Brain pericyte (primary cell): ENCODE results near the gene ALK.

Experiments
- DNase-seq: peaks from one replicate; pipeline ENCODE4 v3.0.0-alpha.2; 2012; ENCODE audit warnings: low read depth, low spot score

Gene ALK

GRCh38 chr2:29796446-29796845 is 124.9 kb downstream of the ALK start:
- DNase-seq, result no peak

DNA sequence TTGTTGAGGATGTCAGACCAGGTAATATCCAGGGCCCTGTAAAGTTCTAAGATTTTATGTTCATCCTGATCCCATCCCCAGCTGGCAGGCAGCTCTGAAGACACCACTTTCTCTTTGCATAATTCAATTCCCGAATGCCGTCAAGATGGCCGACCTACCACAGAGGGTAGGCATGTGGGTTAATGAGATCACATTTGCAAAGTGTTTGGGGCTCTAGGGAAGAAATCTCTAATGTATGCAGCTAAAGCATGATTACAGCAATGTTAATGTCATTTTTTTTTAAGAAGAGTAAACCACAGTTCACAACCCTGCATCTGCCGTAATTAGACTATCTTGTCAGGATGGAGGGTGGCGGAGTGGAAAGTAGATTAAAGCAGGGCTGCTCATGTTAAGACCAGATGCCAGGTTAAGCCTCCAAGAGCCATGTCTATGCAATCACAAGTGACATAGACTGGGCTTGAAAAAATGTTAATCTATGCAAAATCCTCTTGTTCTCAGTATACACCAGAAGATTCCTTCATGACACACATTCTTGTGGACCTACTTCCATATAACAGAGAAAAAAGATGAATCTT is 131.4 kb downstream of the ALK start:
- DNase-seq, result no peak

- no peak for DNase-seq
Measured at GRCh38 chr2:29787473-29788465, 133.6 kb downstream of the ALK start.

GRCh38 chr2:29786361-29786760 is 135.0 kb downstream of the ALK start:
- DNase-seq, result no peak

GRCh38 chr2:29783666-29784065 is 137.7 kb downstream of the ALK start:
- no peak for DNase-seq

DNA sequence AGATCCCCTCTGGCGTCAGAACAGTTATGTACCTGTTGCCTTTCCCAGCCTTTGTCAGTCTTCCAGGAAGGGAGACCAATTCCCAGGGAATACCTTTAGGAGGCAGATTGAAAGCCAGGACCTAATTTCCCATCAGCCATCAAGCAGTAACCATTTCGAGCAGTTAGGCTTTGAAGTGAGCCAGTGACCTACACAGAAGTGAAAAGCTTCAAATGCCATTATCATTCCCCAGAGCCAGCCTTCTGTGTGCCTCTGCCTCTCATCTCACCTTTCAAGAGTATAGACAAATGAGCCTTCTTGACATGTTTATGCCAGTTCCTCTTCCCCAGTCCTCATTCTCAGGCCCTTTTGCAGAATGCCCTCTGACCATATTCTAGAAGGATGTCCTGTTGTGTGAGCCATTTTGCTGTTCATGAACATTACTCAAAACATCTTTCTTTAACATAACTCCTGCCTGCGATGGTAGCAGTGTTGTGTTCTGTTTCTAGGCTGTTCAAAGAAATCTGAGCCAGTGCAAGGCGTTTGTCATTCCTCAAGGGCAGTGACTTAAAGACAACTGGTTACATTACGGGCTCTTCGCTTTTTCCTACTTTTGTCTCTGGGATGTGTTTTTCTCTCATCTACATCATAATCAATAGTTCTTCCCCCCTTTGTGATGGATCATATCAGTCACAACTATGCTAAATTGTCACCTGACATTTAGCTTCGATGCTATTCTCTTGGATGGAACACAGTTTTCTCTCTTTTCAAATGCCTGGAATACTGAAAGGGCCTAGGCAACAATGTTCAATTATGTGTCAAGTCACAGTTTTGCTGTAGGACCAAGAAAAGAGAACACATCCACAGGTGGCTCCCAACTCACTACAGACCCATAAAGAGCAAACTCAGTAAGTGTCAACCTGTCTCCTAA is 138.6 kb downstream of the ALK start:
- DNase-seq, result no peak

DNA sequence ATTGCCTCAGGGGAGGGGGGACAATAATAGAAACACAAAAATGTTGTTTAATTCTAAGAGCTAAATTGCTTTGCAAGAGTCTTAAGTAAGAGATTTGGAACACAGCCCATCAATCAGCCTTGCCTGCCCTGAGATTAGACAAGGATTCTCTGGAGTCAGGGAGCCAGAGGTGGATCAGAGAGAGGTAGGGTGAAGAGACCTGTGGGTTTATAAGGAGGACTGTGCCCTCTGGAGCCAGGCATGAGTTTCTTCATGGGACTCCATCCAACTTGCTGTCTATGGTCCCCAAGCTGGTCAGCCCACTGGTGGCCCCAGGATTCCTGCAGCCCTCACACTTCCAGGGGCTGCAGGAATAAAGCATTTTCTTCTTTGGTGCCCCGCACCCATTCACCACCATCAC is 139.3 kb downstream of the ALK start:
- DNase-seq, result no peak

- DNase-seq, result no peak
Measured at GRCh38 chr2:29780906-29781305, 140.5 kb downstream of the ALK start.

DNA sequence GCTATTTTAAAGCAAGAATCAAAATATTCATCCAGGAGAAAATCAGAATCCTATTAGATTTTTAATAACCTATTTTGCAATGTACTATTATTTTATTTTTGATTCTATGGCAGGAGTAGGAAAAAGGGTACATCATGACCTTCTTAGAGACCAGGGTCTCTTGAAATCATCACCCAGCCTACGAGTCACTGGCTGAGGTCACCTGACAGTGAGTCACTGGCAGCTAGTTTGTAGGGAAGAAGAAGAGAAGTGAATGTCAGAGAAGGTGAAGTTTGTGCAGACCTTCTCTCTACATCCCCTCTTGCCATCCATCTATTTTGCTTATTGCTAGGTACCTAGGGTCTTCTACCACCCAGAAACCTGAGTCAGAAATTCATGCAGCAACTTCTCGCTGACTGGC is 144.2 kb downstream of the ALK start:
- no peak for DNase-seq

DNA sequence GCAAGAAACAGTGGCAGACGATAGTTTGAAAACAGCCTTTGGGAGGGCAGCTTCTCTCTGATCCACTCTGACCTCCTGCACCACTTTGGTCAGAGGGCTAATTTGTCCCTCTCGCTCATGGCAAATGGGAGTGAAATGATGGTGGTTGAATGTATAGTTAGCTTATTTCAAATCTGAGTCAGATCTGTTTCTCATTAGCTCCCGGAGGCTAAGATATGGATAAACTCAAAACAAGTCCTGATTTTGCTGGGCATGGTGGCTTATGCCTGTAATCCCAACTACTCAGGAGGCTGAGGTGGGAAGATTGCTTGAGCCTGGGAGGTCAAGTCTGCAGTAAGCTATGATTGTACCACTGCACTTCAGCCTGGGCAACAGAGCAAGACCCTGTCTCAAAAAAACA is 145.0 kb downstream of the ALK start:
- no peak for DNase-seq

DNA sequence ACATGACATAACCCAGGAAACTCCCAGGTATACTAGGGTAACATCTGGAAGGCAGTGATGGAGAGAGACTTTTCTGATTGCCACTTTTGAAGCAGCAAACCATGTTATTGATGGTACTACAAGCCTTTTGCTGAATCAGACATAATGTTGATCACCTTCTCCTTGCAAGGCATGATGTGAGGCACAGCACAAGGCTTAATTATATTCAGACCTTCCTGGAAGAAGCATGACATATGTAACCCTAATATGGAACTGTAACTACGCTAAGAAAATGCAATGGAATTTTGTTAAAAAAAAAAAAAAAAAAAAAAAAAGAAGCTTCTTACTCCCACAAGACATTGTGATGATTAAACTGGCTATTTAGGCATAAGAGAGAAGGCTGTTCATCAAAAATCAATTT is 145.4 kb downstream of the ALK start:
- no peak for DNase-seq

DNA sequence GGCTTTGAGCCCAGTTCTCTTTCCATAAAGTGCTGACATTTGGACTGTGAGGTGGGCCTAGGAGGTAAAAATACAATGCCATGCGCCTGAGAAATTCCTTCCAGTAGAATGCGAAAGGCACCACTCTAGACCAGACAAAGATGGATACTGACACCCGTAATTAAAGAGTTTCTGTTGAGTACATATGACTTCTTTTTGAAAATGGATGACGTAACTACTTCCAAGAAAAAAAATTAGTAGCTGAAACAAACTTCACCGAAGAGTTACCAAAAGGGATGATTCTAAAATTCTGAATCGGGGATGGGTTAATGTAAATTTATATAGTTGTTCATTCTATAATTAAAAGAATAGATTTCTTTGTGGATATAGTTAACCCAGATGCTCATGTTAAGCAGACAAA is 146.8 kb downstream of the ALK start:
- no peak for DNase-seq

GRCh38 chr2:29770846-29771245 is 150.5 kb downstream of the ALK start:
- DNase-seq, result no peak

DNA sequence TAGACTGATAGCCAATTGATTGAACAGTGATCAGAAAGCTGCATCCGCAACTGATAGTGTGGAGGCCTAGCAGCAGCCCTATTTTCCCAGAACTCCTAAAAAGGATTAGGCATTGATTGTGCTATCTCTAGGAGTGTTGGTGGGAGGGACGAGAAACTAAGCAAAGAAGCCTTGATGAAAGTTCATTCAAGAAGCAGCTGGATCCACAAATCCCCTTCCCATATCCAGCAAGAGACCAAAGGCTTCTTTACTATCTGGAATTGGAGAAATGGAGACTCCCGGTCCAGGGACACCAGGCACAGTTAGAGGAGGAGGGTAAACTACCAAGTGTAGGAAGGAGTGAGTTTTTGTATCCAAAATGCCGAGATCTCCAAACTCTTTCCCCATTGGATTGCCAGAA is 151.5 kb downstream of the ALK start:
- no peak for DNase-seq

- DNase-seq, result no peak
Measured at GRCh38 chr2:29767606-29768335, 153.6 kb downstream of the ALK start.

GRCh38 chr2:29766191-29766590 is 155.2 kb downstream of the ALK start:
- no peak for DNase-seq

DNA sequence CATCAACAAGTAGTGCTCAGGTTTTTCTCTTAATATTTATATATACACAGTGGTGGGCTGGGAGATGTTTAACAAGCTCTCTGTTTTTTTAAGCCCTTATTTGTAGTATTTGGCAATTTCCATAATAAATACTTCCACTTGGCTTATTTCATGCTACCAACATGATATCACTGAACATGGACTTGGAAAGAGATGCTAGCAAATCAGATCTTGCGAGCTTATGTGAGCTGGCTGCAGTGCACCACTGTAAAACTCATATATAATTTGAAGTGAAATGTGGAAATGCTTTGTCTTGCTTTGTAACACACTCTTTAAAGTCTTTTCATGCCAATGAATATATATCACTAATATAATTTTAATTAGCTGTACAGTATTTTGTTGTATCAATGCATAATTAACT is 155.7 kb downstream of the ALK start:
- DNase-seq, result no peak

DNA sequence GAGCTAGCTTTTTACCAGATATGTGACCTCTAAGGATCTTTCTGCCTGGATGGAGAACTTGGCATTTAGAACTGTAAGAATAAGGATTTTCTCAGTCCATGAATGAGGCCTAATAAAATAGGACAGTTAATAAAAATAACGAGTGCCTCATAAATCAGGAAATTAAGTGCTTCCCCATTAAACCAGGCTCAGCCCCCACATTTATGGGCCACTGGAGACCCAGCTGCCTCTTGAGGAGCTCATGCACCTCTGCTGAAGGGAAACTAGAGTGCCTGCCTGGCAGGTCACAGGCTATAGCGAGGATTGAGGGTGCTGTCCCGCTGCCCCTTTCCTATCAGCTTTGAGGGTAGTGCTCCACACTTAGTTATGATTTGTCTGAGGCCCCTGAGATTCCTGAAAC is 158.0 kb downstream of the ALK start:
- no peak for DNase-seq

DNA sequence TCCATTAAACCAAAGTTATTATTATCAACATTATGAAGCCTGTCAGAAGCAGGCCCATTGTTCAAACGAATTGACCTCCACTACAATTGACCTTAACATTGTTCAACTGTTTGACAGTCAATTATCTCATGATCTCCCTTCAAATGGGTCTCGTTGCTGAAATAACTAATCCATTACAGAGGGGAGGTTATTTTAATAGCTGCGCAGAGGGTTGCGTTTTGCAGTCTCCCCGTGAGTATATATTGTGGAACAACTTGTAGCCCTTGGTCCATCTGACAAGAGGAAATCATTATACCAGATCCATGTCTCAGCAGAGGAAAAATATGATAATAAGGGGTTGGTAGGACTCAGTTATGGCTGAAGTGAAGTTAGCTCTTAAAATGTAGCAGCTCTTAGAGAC is 159.1 kb downstream of the ALK start:
- no peak for DNase-seq

DNA sequence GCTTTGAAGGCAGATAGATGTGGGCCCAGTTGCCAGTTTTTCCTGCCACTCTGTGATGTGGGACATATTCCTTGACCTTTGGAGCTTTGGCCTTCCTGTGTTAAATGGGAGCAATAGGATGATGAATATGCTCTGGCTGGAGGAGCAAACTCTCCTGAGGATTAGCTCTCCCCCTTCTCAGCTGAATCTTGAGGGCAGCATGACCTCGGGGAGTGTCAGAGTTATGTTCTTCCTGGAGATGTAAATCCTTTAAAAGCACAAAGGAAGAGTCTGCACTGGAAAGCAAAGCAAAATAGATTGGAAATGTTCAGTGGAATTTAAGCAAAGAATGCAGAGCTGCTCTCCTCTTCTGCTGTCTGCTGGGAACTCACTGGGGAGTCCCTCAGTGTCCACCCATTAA is 160.1 kb downstream of the ALK start:
- DNase-seq, result no peak

DNA sequence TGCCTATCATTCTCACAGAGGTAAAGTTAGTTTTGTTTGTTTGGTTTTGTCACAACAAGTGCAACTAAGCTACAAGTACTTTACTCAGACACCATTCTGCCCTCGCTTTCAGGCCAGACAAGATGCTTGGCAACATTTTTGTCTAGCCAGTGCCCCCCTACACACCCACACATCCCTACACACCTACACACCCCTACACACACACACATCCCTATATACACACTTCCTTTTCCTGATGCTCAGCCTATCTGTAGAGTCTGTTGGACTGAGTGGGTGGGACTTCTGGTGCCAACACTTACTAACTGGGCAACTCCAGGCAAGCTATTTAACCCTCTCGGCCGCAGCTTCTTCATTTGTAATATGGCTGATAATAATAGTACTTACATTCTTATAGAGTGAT is 161.4 kb downstream of the ALK start:
- no peak for DNase-seq

DNA sequence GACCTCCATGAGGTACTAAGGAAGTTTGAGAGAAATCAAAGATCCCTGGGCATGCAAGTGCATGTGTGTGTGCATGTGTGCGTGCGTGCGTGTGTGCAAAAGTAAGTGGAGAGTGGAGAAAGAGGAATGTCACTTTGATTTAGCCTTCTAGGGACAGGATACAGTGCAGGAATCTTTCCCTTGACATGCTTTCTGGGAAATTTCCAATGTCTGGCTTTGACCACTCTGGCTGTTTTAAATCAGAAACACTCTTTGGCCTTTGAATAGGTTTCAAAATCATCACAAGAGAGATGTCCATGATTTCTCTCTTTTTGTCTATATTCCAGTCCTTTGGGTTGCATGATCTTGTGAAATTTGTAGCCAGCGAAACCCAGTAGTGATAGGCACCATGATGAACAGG is 162.0 kb downstream of the ALK start:
- no peak for DNase-seq
